Tibial nerve (tissue), 4 donors: Measurements from ENCODE around the gene CMSS1.

Experiments used
- CTCF ChIP-seq, 5 experiments: fragments of 200-600 bp in 3 of 5; fragments of 450-650 bp in 2 of 5; sonication (generic) in 3 of 5; IDR thresholded peaks; one replicate each; pipeline ENCODE4 v1.5.1; 2016 to 2019; ENCODE audit warnings: antibody characterized with exemption in 5 of 5, mild to moderate bottlenecking in 3 of 5, moderate library complexity in 2 of 5
- EP300 ChIP-seq, 2 donors: sonication (generic); formaldehyde crosslinking; IDR thresholded peaks; one replicate each; pipeline ENCODE4 v1.6.1; 2017; ENCODE audit warnings: antibody characterized with exemption in 2 of 2, mild to moderate bottlenecking in 1 of 2
- POLR2A ChIP-seq, 2 donors: fragments of 450-650 bp; IDR thresholded peaks; one replicate each; pipeline ENCODE4 v1.6.1; 2017; ENCODE audit warnings: antibody characterized with exemption in 2 of 2, mild to moderate bottlenecking in 2 of 2, moderate library complexity in 2 of 2

GRCh38 chr3:100004931-100005330 lies 187.3 kb downstream of the CMSS1 start:
- TF ChIP-seq CTCF (IDR thresholded peaks at IDR 0.05) (no peak), POLR2A (IDR thresholded peaks at IDR 0.05) (no peak), EP300 (IDR thresholded peaks at IDR 0.05) (peak in 1 of 2 donors; percentile 14)
